HepG2 (cell line): ENCODE data around the gene UQCC2. TPM values are rescaled to one million over a fixed set of nuclear protein-coding genes. Genes with fewer than 3 reads are reported as not detected.

ENCODE experiments used
- CEBPB ChIP-seq: IDR thresholded peaks from 2 replicates; pipeline ENCODE4 v1.6.1; 2011; ENCODE audit warnings: low read depth, low read length, improper control_type of control experiment, borderline replicate concordance
- CTCF ChIP-seq: sonication (generic); formaldehyde crosslinking; IDR thresholded peaks from 2 replicates; pipeline ENCODE4 v1.5.0; 2020; ENCODE audit warnings: mild to moderate bottlenecking, missing genetic modification reagents, moderate library complexity
- FOXA3 ChIP-seq: IDR thresholded peaks from 2 replicates; pipeline ENCODE4 v1.6.1; 2016; ENCODE audit warnings: missing genetic modification reagents, missing compliant biosample characterization
- FOXK1 ChIP-seq: sonication (generic); formaldehyde crosslinking; IDR thresholded peaks from 2 replicates; pipeline ENCODE4 v1.4.0; 2020; ENCODE audit warnings: low read depth, missing genetic modification reagents, borderline replicate concordance
- HNF4A ChIP-seq: sonication (generic); formaldehyde crosslinking; IDR thresholded peaks from 2 replicates; pipeline ENCODE4 v1.4.0; 2020; ENCODE audit warnings: missing genetic modification reagents
- HNF4G ChIP-seq, 2 experiments: sonication (generic) in 1 of 2; formaldehyde crosslinking in 1 of 2; IDR thresholded peaks; 2 replicates each; pipeline versions ENCODE4 v1.4.0 to v1.6.1; 2011 to 2020; ENCODE audit warnings: borderline replicate concordance in 2 of 2, low read depth in 2 of 2, mild to moderate bottlenecking in 2 of 2, low read length in 1 of 2, missing genetic modification reagents in 1 of 2, moderate library complexity in 1 of 2
- IRF9 ChIP-seq: sonication (generic); formaldehyde crosslinking; IDR thresholded peaks from 2 replicates; pipeline ENCODE4 v1.8.0; 2022; ENCODE audit warnings: missing genetic modification reagents, mild to moderate bottlenecking, borderline replicate concordance
- ISL2 ChIP-seq: sonication (generic); formaldehyde crosslinking; IDR thresholded peaks from 2 replicates; pipeline ENCODE4 v1.5.0; 2020; ENCODE audit warnings: missing genetic modification reagents
- KDM6A ChIP-seq: IDR thresholded peaks from 2 replicates; pipeline ENCODE4 v1.6.1; 2016; ENCODE audit warnings: low read depth
- POLR2A ChIP-seq, 2 experiments: IDR thresholded peaks; 2 replicates each; pipeline ENCODE4 v1.6.1; 2011; ENCODE audit warnings: low read depth in 2 of 2, low read length in 2 of 2, mild to moderate bottlenecking in 1 of 2, moderate library complexity in 1 of 2; ENCODE audit not compliant: insufficient read depth in 1 of 2
- RCOR2 ChIP-seq: IDR thresholded peaks from 2 replicates; pipeline ENCODE4 v1.6.1; 2016; ENCODE audit warnings: missing biosample characterization, missing genetic modification reagents
- TEAD3 ChIP-seq: optimal IDR thresholded peaks from 2 replicates; pipeline ENCODE3; 2016; ENCODE audit warnings: borderline replicate concordance
- THYN1 ChIP-seq: sonication (generic); formaldehyde crosslinking; IDR thresholded peaks from 2 replicates; pipeline ENCODE4 v1.8.1; 2023; ENCODE audit warnings: low read depth, mild to moderate bottlenecking, moderate library complexity, missing genetic modification reagents, borderline replicate concordance
- ZNF24 ChIP-seq: fragments of 450-650 bp; IDR thresholded peaks from 2 replicates; pipeline ENCODE4 v1.6.1; 2017; ENCODE audit warnings: antibody characterized with exemption, mild to moderate bottlenecking
- ZNF263 ChIP-seq: sonication (generic); formaldehyde crosslinking; IDR thresholded peaks from 2 replicates; pipeline ENCODE4 v1.4.0; 2020; ENCODE audit warnings: missing genetic modification reagents
- polyA plus RNA-seq, 8 experiments: library from polyadenylated mRNA; depleted of rRNA in 3 of 8; stranded (reverse) in 7 of 8; unstranded in 1 of 8; fragments of >200 nt; fragmentation: Illumina TruSeq in 4 of 8; extraction: Trizol in 4 of 8; gene quantifications; 2 replicates each; pipeline versions ENCODE4 v1.2.1 to v1.2.3, GENCODE V29; 2011 to 2016; ENCODE audit warnings: low read depth in 4 of 8, missing spikeins in 1 of 8, mixed read lengths in 1 of 8; ENCODE audit not compliant: insufficient read depth in 1 of 8
- total RNA-seq, 5 experiments: library from RNA; depleted of rRNA; stranded (reverse); fragments of >200 nt; fragmentation: Illumina TruSeq; extraction: Trizol; gene quantifications; 2 replicates each; pipeline ENCODE4 v1.2.3, GENCODE V29; 2016; ENCODE audit warnings: low read depth in 1 of 5

UQCC2 gene
- total and polyA plus RNA-seq, 2 of the 13 experiments (the other 11 are each of a cell fraction or from before 2014, with no cell fraction given): 82.4 to 238 TPM

GRCh38 chr6:33714385-33715040 is 3.0 kb upstream of the UQCC2 start (continued):
- no peak for TF ChIP-seq FOXK1
- TF ChIP-seq TEAD3 (CRISPR knock-in tag): peak; percentile 23
- 0 out of 2 replicates have a peak, but pooled peaks have one; percentile 45 for TF ChIP-seq HNF4G (IDR thresholded peaks at IDR 0.05; ENCODE audit: borderline replicate concordance, low read depth, low read length)
- no peak for TF ChIP-seq HNF4G (CRISPR knock-in tag; IDR thresholded peaks at IDR 0.05; ENCODE audit: borderline replicate concordance, low read depth)
- peak; percentile 63 for TF ChIP-seq ZNF263 (CRISPR knock-in tag)
- TF ChIP-seq CTCF: peak; percentile 51
- TF ChIP-seq THYN1 (CRISPR knock-in tag): no peak
- peak; percentile 14; the same call in 1 of the 2 replicates for TF ChIP-seq KDM6A (CRISPR knock-in tag)
- TF ChIP-seq CEBPB: 0 out of 2 replicates have a peak, but pooled peaks have one; percentile 10
- no peak for TF ChIP-seq ISL2 (CRISPR knock-in tag)
- no peak for TF ChIP-seq RCOR2 (CRISPR knock-in tag)
- TF ChIP-seq POLR2A (IDR thresholded peaks at IDR 0.05; ENCODE audit: insufficient read depth in 1 of 2, low read depth in 2 of 2, low read length in 2 of 2): no peak
- peak; percentile 85 for TF ChIP-seq HNF4A (CRISPR knock-in tag)
- 0 out of 2 replicates have a peak, but pooled peaks have one; percentile 39 for TF ChIP-seq IRF9 (CRISPR knock-in tag)
- peak; percentile 46 for TF ChIP-seq FOXA3 (CRISPR knock-in tag)
- peak; percentile 89 for TF ChIP-seq ZNF24
- TF ChIP-seq, all 625 proteins: peak for 21
